ENCODE results near the gene COX18. TPM values are rescaled to one million over a fixed set of nuclear protein-coding genes. Genes with fewer than 3 reads are reported as not detected.

COX18 gene
- total RNA-seq, 4 donors from 2014 or later, result 7.4 to 15.0 (median 12.7) TPM

GRCh38 chr4:73066445-73066844 is 3.1 kb downstream of the COX18 start:
- in situ Hi-C loops (cut with MboI; ENCODE audit: low sequenced_read_pairs in 4 of 4), result loop anchor here in 3 of 4 donors (5.0 to 25.0 kb wide), 3 partner anchors 186 to 1096 kb away; partner anchors contain the start of genes ANKRD17 (in 1 of the 3) and MTHFD2L (in 1 of the 3)
- intact Hi-C loops (cut with DNase I; ENCODE audit: low total_unique reads), result no loop called here
- H3K4me1 ChIP-seq, result peaks cover 5 to 26% of the 10 kb centered on the region in 2 donors
- no peak for TF ChIP-seq CTCF (IDR thresholded peaks at IDR 0.05 in 4 of 5, conservative IDR thresholded peaks at IDR 0.05 in 1 of 5)
- no peaks in the 10 kb centered on the region for H3K9me3 ChIP-seq
- H3K4me3 ChIP-seq, result no peak overlapping the region
- no peak overlapping the region for H3K27ac ChIP-seq
- no peak for DNase-seq
- no peaks in the 10 kb centered on the region for H3K27me3 ChIP-seq
- ATAC-seq, result no peak
- peaks cover 0 to 30% of the 10 kb centered on the region in 2 donors for H3K36me3 ChIP-seq

GRCh38 chr4:73064536-73064935 is 5.0 kb downstream of the COX18 start:
- Histone ChIP-seq H3K9me3 (no peaks in the 10 kb centered on the region), H3K36me3 (peaks cover 0 to 47% of the 10 kb centered on the region in 2 donors), H3K27ac (no peak overlapping the region), H3K4me3 (no peak overlapping the region), H3K4me1 (peaks cover 5 to 21% of the 10 kb centered on the region in 2 donors), H3K27me3 (no peaks in the 10 kb centered on the region)
- in situ Hi-C loops (cut with MboI; ENCODE audit: low sequenced_read_pairs in 4 of 4) (loop anchor here in 2 of 4 donors (10.0 to 25.0 kb wide), 2 partner anchors 190 to 1098 kb away; partner anchors contain the start of genes ANKRD17 (in 1 of the 2) and MTHFD2L (in 1 of the 2)), intact Hi-C loops (cut with DNase I; ENCODE audit: low total_unique reads) (no loop called here)
- DNase-seq (no peak), ATAC-seq (no peak)
- TF ChIP-seq POLR2A (IDR thresholded peaks at IDR 0.05) (no peak), CTCF (IDR thresholded peaks at IDR 0.05 in 4 of 5, conservative IDR thresholded peaks at IDR 0.05 in 1 of 5) (no peak)

- Histone ChIP-seq H3K4me3 (no peak overlapping the region), H3K27me3 (no peaks in the 10 kb centered on the region), H3K36me3 (peaks cover 0 to 66% of the 10 kb centered on the region in 2 donors), H3K27ac (no peak overlapping the region), H3K9me3 (no peaks in the 10 kb centered on the region), H3K4me1 (no peaks in the 10 kb centered on the region)
- DNase-seq (no peak), ATAC-seq (no peak)
- intact Hi-C loops (cut with DNase I; ENCODE audit: low total_unique reads) (no loop called here), in situ Hi-C loops (cut with MboI; ENCODE audit: low sequenced_read_pairs in 4 of 4) (loop anchor here in 1 of 4 donors (25.0 kb wide), 1 partner anchor 1107 kb away; the partner anchor contains the start of gene MTHFD2L)
- TF ChIP-seq POLR2A (IDR thresholded peaks at IDR 0.05) (no peak), CTCF (IDR thresholded peaks at IDR 0.05 in 4 of 5, conservative IDR thresholded peaks at IDR 0.05 in 1 of 5) (no peak)
Measured at GRCh38 chr4:73055241-73055897, 14.1 kb downstream of the COX18 start.

DNA sequence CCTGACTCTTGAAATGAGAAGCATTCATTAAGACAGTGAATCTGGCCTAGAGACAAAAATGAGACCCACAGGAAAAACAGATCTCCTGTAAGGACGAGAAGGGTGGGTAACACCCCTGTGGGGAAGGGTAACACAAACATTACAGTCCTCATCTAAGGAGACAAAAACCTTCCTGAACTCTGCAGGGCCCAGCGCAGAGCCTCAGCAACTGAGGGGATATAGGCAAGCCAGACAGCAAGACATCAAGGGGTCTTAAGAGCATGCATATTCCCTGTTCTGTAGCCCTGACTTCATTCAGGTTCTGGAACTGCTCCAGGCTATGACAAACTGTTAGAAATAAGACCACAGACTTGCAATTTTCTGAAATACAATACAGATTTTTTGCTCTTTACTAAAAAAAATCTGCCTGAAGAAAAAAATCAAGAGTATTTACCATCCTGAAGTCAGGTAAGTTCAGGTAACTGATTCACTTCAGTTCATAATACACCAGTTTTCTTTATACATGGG is 15.5 kb downstream of the COX18 start:
- H3K36me3 ChIP-seq, result peaks cover 0 to 52% of the 10 kb centered on the region in 2 donors
- no peak overlapping the region for H3K4me3 ChIP-seq
- DNase-seq (no peak), ATAC-seq (no peak)
- no peaks in the 10 kb centered on the region for H3K27me3 ChIP-seq
- H3K9me3 ChIP-seq, result no peaks in the 10 kb centered on the region
- TF ChIP-seq POLR2A (IDR thresholded peaks at IDR 0.05) (no peak), CTCF (IDR thresholded peaks at IDR 0.05 in 4 of 5, conservative IDR thresholded peaks at IDR 0.05 in 1 of 5) (no peak)
- in situ Hi-C loops (cut with MboI; ENCODE audit: low sequenced_read_pairs in 4 of 4), result loop anchor here in 1 of 4 donors (25.0 kb wide), 1 partner anchor 1108 kb away; the partner anchor contains the start of gene MTHFD2L
- H3K27ac ChIP-seq, result no peak overlapping the region
- intact Hi-C loops (cut with DNase I; ENCODE audit: low total_unique reads), result no loop called here
- H3K4me1 ChIP-seq, result no peaks in the 10 kb centered on the region

Data from gastrocnemius medialis (tissue), 4 donors.